DOHH2 (cell line): Measurements from ENCODE around the gene TMEM202.

ENCODE experiments used
- CTCF ChIP-seq: fragments of 200-600 bp; sonication (generic); IDR thresholded peaks from one replicate; pipeline ENCODE4 v1.5.1; 2014; ENCODE audit warnings: antibody characterized with exemption, mild to moderate bottlenecking, low read depth, low read length; ENCODE audit not compliant: poor library complexity, severe bottlenecking
- EZH2phosphoT487 ChIP-seq: fragments of 200-600 bp; sonication (generic); IDR thresholded peaks from 2 replicates; pipeline ENCODE4 v1.6.1; 2017; ENCODE audit warnings: borderline replicate concordance, mild to moderate bottlenecking, antibody characterized with exemption, low read length, moderate library complexity, mixed read lengths

GRCh38 chr15:72404356-72404755, 6.3 kb downstream of the TMEM202 start:
- TF ChIP-seq CTCF = no peak
- no peak for TF ChIP-seq EZH2phosphoT487
